Bone marrow (tissue), 2 donors: ENCODE measurements around the gene POMT2.
"Not testable (repeated sequence)": the region's sequence is repeated elsewhere in the genome, so short reads cannot be mapped to it uniquely, and the experiment has no call there.

Experiments
- DNase-seq, 2 donors: peaks; one replicate each; lab custom pipeline; 2025; lab: John Stamatoyannopoulos, UW

The POMT2 gene

DNA sequence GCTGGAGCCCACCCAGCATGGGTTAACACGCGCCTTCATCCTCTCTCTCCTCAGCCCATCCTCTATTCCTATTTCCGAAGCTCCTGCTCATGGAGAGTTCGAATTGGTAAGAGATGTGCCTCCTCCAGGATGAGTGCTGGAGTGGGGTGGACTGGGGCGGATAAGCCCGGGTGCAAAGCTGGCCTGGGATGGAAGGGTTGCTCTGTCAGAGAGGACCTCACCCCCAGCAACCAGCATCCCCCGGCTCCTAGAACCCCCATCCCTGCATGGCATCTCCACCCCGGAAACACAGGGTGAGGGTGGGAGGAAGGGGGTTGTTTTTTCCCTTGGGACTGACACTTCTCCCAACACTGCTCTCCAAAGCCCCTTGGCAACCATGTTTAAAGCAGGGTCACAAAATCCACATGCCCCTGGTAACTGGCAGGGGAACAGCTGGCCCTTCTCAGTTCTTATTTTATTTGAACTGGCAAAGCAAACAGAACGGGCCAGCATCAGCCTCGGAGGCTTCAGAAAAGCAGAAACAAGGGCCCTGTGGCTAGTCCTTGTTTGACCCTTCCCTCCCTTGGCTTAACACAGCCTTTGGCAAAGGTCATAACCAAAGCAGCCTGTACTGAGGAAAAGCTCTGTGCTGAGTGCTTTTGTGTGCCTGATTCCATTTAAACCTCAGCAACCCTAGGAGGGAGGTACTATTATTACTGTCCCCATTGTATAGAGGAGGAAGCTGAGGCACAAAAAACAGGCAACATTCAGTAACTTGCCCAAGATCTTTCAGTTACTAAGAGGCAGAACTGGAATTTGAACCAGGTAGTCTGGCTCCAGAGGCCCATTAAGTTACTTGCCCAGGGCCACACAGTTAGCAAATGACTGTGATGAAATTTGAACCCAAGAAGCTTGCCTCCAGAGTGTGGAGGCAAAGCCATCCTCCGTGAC is 4.4 kb upstream of the POMT2 start:
- DNase-seq, result no peak

DNA sequence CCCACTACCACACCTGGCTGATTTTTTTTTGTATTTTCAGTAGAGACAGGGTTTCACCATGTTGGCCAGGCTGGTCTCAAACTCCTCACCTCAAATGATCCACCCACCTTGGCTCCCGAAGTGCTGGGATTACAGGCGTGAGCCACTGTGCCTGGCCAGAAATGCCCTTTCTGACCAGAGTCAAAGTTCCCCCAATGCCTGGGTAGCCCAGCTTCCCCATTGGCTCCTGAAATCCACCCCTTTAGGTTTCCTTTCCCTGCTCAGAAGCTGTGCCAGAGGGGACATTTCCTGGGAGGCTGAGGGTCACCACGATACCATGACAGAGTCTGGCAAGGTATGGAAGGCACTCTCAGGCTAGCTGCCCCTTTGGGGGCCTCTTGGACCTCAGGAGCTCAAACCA is 3.6 kb upstream of the POMT2 start:
- DNase-seq, result no peak

- no peak for DNase-seq
Observed at GRCh38 chr14:77323571-77323970, 2.9 kb upstream of the POMT2 start.

GRCh38 chr14:77322951-77323350 is 2.3 kb upstream of the POMT2 start:
- DNase-seq, result no peak

GRCh38 chr14:77322250-77322902 is 1.7 kb upstream of the POMT2 start:
- no peak for DNase-seq

DNA sequence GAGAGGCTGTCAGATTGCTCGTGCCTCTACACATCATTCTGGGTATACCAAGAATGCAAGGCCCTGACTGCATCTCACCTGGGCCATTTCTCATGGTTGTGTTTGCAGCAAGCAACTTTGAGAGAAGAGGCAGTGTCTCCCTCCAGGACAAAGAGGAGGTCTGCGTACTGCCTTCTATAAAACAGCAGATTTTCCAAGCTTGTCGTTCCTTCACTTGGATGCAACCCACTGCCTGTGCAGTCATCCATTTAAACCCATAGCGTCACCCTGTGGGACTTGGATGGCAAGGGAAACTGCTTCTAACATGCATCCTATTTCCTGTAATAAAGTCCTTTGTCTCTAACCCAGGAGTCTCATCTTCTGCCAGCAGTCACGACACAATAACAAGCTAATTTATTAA is 1.3 kb downstream of the POMT2 start:
- no peak for DNase-seq

GRCh38 chr14:77318756-77319155 is 1.9 kb downstream of the POMT2 start:
- DNase-seq, result not testable (repeated sequence)

- no peak for DNase-seq
Observed at GRCh38 chr14:77318006-77318553, 2.6 kb downstream of the POMT2 start.

DNA sequence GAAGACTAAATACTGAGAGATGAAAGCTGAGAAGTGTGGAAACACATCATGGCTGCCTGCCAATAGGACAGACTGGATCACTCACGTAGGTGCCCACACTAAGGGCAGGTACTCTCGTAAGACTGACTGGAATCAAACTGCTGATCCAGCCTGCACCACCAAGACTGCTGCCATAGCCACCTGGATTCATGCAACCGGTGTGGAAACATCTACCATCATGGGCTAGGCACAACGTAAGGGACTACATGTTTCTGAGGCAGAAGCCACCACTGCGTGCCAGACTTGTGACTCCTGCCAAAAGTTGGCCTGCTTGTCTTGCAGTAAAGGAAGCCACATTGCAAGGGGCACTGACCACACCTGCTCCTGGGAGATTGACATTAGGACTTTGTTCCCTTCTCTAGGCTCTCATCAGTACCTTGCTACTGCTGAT is 3.8 kb downstream of the POMT2 start:
- no peak for DNase-seq

DNA sequence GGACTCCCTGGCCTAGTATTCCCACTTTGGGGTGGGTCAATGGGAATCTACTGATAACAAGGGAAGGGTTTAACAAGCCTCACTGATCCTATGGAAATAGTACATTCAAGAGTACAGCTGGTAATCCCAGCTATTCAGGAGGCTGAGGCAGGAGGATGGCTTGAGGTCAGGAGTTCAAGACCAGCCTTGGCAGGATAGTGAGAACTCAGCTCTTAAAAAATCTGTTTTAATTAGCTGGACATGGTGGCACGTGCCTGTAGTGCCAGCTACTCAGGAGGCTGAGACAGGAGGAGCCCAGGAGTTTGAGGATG is 4.5 kb downstream of the POMT2 start:
- DNase-seq, result no peak

DNA sequence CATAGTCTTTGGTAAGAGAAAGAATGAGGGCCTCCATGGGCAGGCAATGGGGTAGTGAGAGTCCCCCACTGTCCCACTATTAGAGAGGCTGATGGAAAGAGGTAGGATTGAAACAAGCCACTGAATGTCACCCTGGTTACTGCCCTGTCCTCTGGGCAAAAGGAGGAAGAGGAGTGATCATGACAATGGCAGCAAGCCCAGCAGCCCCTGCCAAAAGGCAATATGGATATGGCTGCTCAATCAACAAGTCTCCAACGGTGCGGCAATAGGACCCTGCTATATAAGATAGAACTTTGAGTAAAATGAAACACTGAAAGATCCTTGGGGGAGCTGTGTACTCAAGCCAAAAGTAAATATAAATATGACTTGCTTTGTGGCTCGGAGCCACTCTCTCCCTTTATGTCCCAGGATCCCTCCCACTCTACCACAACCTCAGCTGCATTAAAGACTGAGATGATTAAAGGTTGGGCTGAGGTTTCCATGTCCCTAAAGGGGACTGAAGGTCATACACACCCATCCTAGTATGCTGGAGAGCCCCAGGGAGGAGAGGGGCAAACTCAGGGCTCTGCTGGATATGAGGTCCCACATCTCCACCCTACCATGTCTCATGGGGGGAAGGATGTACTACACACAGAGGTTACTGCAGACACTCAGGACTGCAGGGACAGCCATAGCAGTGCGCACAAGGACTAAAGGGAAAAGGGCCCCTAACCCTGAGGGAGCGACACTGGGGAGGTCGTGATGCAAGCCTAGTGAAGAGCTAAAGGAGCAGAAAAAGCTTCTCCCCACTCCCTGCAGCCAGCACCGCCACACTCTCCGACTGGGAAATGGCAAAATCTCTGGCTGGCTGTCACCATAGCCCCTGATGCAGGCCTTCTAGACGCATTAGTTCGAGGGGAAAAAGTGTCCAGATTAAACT is 5.9 kb downstream of the POMT2 start:
- no peak for DNase-seq

- DNase-seq, result no peak
Observed at GRCh38 chr14:77314043-77314442, 6.6 kb downstream of the POMT2 start.

- DNase-seq, result no peak
Observed at GRCh38 chr14:77313371-77313770, 7.3 kb downstream of the POMT2 start.

DNA sequence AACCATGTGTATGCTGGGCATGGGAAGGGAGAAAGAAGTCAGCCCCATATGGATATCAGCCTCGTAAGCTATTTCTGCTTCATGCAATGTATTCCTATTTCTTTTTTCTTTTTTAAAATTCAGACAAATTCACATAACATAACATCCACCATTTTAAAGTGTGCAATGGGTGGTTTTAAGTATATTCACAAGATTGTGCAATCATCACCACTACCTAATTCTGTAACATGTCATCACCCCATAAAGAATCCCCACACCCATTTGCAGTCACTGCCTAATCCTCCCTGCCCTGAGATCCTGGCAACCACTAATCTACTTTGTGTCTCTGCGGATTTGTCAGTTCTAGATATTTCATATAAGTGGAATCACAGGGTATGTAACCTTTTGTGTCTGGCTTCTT is 9.5 kb downstream of the POMT2 start:
- no peak for DNase-seq

DNA sequence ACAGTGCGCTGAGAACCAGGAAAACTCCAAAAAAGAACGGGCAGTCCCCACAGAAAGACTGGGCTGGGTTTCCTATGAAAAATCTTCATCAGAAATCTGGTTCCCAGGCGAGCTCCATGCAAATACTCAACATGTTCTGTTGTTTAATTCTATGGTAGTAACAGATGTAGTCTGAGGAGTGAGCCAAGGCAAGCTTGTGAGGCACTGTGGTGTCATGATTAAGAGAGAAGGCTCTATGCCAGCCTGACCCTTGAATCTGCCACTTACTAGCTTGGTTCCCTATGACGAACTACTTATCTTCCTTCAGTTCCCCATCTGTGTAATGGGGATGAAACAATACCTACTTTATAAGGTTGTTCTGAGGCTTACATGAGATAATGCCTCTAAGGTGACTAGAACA is 10.7 kb downstream of the POMT2 start:
- DNase-seq, result no peak

GRCh38 chr14:77309131-77309530 is 11.6 kb downstream of the POMT2 start:
- peak in 1 of 2 donors; percentile 42 for DNase-seq

- no peak for DNase-seq
Observed at GRCh38 chr14:77306851-77307496, 13.7 kb downstream of the POMT2 start.

DNA sequence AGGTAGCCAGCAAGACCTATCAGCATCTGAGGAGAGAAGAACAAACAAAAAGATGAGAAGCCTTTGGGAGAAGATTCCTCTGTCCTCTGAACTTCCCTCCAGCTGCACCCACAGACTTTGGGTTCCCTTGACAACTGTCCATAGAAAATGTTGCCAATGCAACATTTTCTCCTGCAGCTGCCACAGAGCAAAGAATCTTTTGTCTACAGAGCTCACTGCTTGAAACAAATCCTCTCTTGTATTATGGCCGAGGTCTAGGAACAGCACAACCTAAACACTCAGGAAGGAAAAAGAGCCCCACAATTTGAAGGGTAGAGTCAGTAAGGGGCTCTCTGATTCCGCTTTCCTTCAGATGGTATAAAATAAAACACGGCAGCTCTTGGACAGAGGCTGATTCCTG is 14.3 kb downstream of the POMT2 start:
- no peak for DNase-seq

GRCh38 chr14:77305696-77306095 is 15.0 kb downstream of the POMT2 start:
- DNase-seq, result no peak

DNA sequence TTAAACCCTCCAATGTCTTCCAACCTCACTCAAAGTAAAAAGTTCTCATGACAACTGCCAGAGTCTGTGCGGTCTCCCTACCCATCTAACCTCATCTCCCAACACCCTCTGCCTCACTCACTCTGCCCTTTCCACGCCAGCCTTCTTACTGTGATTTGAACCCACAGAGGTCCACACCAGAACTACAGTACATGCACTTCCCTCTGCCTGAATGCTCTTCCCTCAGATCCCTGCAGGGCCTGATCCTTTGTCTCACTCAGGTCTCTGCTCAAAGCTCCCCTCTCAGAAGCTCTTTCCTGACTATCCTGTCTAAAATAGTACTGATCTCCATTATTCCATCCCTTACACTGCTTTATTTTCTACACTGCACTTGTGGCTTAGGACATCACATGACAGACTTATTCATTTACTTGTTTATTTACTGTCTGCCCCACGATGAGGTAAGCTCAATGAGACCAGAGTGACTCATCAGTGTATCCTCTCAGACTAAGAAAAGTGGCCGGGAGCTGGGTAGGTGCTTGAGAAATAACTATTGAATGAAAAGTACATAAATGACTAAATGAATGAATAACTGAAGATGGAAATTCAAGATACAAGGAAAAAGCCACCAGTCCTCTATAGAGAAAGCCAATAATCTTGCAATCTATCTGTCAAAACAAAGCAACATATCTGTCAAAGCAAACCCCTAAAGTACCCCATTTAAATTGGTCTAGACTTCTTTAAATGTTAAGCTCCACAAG is 17.1 kb downstream of the POMT2 start:
- DNase-seq, result peak in 1 of 2 donors; percentile 37

DNA sequence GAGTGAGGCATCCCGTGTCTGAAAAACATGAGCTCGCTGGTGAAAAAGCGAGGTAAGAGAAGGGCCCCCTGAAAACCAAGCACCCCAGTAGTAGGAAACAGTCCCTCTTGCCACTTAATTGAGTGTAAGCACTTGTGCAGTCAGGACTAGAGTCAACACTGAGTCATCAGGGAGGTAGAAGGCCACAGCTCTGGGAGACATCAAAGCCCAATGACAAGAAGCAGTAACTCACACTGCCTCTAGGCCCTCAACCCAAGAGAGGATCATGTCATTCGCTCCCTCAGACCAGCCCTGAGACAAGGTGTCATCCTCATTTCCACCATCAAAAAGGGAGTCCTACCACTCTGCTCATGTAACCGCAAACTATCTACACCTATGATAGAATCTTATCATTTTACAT is 17.8 kb downstream of the POMT2 start:
- DNase-seq, result peak in 1 of 2 donors; percentile 11
